ENCODE data around the gene MUSTN1. TPM values are rescaled to one million over a fixed set of nuclear protein-coding genes. Genes with fewer than 3 reads are reported as not detected.

MUSTN1 gene
- total and polyA plus RNA-seq, 2 experiments from 2014 or later, result 0.27 to 1.8 TPM

GRCh38 chr3:52809149-52809548 is 25.7 kb downstream of the MUSTN1 start:
- no peaks in the 10 kb centered on the region for H4K20me1 ChIP-seq (ENCODE audit: insufficient read depth, poor library complexity, severe bottlenecking)

DNA sequence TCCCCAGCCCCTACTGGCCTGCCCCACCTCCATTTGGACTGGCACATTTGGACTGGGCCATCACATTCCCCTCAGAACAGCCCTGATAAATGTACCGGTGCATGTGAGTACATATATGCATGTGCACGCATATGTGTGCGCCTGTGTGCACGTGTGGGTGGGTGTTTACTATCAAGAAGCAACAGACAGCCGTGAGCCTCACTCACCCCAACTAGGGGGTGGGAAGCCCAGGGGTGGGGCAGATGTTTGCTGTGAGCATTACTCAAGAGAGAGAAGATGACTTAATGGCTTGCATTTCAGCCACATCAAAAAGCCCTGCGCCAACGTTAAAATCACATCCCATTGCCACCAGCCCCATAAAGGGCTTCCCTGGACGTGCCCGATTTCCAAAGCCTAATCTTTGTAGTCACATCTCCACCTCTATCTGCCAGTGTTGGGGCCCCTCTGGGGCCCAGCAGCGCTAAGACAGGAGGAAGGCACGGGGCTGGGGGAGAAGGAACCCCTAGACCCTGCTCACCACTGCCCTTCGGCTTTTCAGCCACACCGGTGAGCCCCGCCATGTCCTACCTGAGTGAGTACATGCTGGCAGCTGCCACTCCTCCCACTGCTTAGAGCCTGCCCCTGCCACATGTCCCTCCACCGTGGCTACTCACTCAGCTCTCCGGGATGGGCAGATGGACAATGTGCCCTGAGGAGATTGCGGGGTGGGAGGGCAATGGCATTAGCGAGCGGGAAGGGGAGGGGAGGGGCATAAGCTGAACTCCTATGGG is 29.4 kb downstream of the MUSTN1 start:
- Histone ChIP-seq H3K27me3 (no peaks in the 10 kb centered on the region), H3K27ac (no peak overlapping the region), H4K20me1 (ENCODE audit: insufficient read depth, poor library complexity, severe bottlenecking) (no peaks in the 10 kb centered on the region), H3K9me3 (ENCODE audit: low read depth) (no peaks in the 10 kb centered on the region), H3K79me2 (no peaks in the 10 kb centered on the region), H3K4me3 (no peak overlapping the region), H2AFZ (no peak overlapping the region), H3K4me2 (no peak overlapping the region), H3K36me3 (replicated peaks; ENCODE audit: insufficient read depth, low read depth) (no peaks in the 10 kb centered on the region), H3K9me2 (replicated peaks; ENCODE audit: insufficient read depth) (no peaks in the 10 kb centered on the region), H3K4me1 (ENCODE audit: insufficient read depth) (no peaks in the 10 kb centered on the region)
- 87% methylated on average over 18 of the region's 19 CpGs for WGBS (ENCODE audit: low lambda C conversion rate, missing lambda C conversion rate)
- no peak for DNase-seq (ENCODE audit: low spot score)
- no peak for TF ChIP-seq EZH2 (IDR thresholded peaks at IDR 0.05; ENCODE audit: borderline replicate concordance)
- no peak for TF ChIP-seq EZH2phosphoT487 (IDR thresholded peaks at IDR 0.05; ENCODE audit: low read depth, severe bottlenecking, unreplicated experiment)
- no peak for TF ChIP-seq CTCF (IDR thresholded peaks at IDR 0.05; ENCODE audit: poor library complexity)

More at GRCh38 chr3:52809149-52809548, 25.7 kb downstream of the MUSTN1 start:
- H3K27ac ChIP-seq, result no peak overlapping the region
- no peaks in the 10 kb centered on the region for H3K4me1 ChIP-seq (ENCODE audit: insufficient read depth)
- no peaks in the 10 kb centered on the region for H3K9me3 ChIP-seq (ENCODE audit: low read depth)
- no peak for DNase-seq (ENCODE audit: low spot score)
- no peaks in the 10 kb centered on the region for H3K36me3 ChIP-seq (replicated peaks; ENCODE audit: insufficient read depth, low read depth)
- H3K27me3 ChIP-seq, result no peaks in the 10 kb centered on the region
- H3K4me3 ChIP-seq, result no peak overlapping the region
- H3K79me2 ChIP-seq, result no peaks in the 10 kb centered on the region
- no peaks in the 10 kb centered on the region for H3K9me2 ChIP-seq (replicated peaks; ENCODE audit: insufficient read depth)
- no peak overlapping the region for H2AFZ ChIP-seq
- no peak overlapping the region for H3K4me2 ChIP-seq
- TF ChIP-seq CTCF (IDR thresholded peaks at IDR 0.05; ENCODE audit: poor library complexity), result no peak
- no peak for TF ChIP-seq EZH2 (IDR thresholded peaks at IDR 0.05; ENCODE audit: borderline replicate concordance)
- no peak for TF ChIP-seq EZH2phosphoT487 (IDR thresholded peaks at IDR 0.05; ENCODE audit: low read depth, severe bottlenecking, unreplicated experiment)
- WGBS (ENCODE audit: low lambda C conversion rate, missing lambda C conversion rate), result 69% methylated on average over 2 of the region's 2 CpGs

- H3K9me3 ChIP-seq (ENCODE audit: low read depth), result no peaks in the 10 kb centered on the region
- H3K79me2 ChIP-seq, result no peaks in the 10 kb centered on the region
- no peaks in the 10 kb centered on the region for H3K27me3 ChIP-seq
- H3K27ac ChIP-seq, result no peak overlapping the region
- no peaks in the 10 kb centered on the region for H3K36me3 ChIP-seq (replicated peaks; ENCODE audit: insufficient read depth, low read depth)
- no peaks in the 10 kb centered on the region for H3K9me2 ChIP-seq (replicated peaks; ENCODE audit: insufficient read depth)
- H3K4me2 ChIP-seq, result no peak overlapping the region
- WGBS (ENCODE audit: low lambda C conversion rate, missing lambda C conversion rate), result 81% methylated on average over 5 of the region's 5 CpGs
- H3K4me1 ChIP-seq (ENCODE audit: insufficient read depth), result no peaks in the 10 kb centered on the region
- no peak for DNase-seq (ENCODE audit: low spot score)
- no peaks in the 10 kb centered on the region for H4K20me1 ChIP-seq (ENCODE audit: insufficient read depth, poor library complexity, severe bottlenecking)
- no peak overlapping the region for H2AFZ ChIP-seq
- no peak for TF ChIP-seq EZH2phosphoT487 (IDR thresholded peaks at IDR 0.05; ENCODE audit: low read depth, severe bottlenecking, unreplicated experiment)
- TF ChIP-seq CTCF (IDR thresholded peaks at IDR 0.05; ENCODE audit: poor library complexity), result no peak
- TF ChIP-seq EZH2 (IDR thresholded peaks at IDR 0.05; ENCODE audit: borderline replicate concordance), result no peak
- H3K4me3 ChIP-seq, result no peak overlapping the region
These were observed 33.0 kb downstream of the MUSTN1 start for GRCh38 chr3:52801839-52802238.

Data from hepatocyte (in vitro differentiated cells).